ENCODE results near the gene TRIM13.
"Not testable (repeated sequence)": the region's sequence is repeated elsewhere in the genome, so short reads cannot be mapped to it uniquely, and the experiment has no call there.

TRIM13 gene

DNA sequence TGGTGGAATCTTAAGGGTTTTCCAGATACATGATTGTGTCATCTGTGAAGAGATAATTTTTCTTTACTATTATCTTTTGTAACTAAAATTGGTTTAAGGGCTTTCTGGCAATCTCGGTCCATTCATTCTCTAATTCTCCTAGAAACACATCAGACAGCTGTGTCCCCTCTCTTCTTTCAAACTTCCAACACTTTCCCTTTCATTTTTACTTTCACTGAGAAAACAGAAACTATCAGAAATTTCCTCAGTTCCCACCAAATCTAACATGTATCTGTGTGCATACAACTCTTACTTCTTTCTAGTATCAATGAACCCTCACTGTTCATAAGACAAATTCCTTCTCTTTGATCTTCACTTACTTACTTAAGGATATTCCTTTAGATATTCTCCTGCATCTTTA lies 58.6 kb downstream of the TRIM13 start:
- FAIRE-seq (no peak), DNase-seq (ENCODE audit: low spot score) (no peak)

DNA sequence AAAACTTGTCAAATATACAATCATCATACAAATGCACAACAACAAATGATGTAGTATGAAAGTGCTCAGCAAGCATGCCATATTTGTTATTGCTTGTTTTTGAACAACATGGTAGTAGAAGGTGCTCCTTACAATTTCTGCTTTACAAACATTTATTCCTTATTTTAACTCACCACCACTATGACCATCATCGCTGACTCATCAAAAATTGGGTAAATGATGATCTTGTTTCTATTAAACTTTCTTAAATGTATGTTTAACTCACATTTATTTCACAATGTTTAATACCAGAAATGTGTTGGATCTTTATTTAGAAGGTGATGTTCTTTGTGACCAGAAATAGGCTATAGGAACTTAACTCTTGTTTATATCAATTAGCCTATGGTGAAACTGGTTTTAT lies 63.9 kb downstream of the TRIM13 start:
- FAIRE-seq (no peak), DNase-seq (ENCODE audit: low spot score) (no peak)

DNA sequence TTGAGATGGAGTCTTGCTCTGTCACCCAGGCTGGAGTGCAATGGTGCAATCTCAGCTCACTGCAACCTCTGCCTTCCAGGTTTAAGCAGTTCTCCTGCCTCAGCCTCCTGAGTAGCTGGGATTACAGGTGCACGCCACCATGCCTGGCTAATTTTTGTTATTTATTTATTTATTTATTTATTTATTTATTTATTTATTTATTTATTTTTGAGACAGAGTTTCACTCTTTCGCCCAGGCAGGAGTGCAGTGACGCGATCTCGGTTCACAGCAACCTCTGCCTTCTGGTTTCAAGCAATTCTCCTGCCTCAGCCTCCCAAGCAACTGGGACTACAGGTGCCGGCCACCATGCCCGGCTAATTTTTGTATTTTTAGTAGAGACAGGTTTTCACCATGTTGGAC lies 65.5 kb downstream of the TRIM13 start:
- not testable (repeated sequence) for DNase-seq (ENCODE audit: low spot score); FAIRE-seq

DNA sequence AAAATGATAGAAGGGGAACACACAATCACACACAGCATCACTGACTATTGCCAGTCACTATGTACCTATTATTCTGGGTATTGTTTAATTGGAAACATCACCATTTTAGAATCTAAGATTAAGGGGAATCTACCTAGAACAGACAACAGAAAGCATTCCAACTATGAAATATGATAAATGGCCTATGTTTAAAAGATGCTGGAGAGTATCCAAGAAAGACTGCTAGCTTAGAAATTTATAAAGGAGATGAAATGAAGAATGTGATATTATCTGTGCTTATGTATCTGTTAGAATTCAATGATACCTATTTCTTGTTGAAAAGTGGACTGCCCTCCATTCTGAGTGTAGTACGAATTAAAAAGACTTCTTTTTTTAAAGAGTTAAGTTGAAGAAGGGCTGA lies 68.9 kb downstream of the TRIM13 start:
- FAIRE-seq = no peak

More for the DNA sequence above, 68.9 kb downstream of the TRIM13 start:
- DNase-seq (ENCODE audit: low spot score) = no peak

Measured in RCC 7860 (cell line).